Keratinocyte (primary cell): ENCODE results near the gene ZNF628. TPM values are rescaled to one million over a fixed set of nuclear protein-coding genes. Genes with fewer than 3 reads are reported as not detected.

Experiments
- DNase-seq: peaks from one replicate; pipeline ENCODE4 v3.0.0-alpha.2; 2011; ENCODE audit warnings: low read depth, missing footprints, low spot score
- FAIRE-seq: peaks from 2 replicates; lab custom pipeline; 2011; peaks lifted over from hg19 to GRCh38; lab: Jason Lieb, UNC
- H2AFZ ChIP-seq: 2 replicates; pipeline ENCODE4 v1.6.0; 2012; ENCODE audit warnings: low read length, control low read depth, inconsistent platforms; ENCODE audit not compliant: control insufficient read depth
- H3K27ac ChIP-seq: 2 replicates; pipeline ENCODE4 v1.5.1; 2011; ENCODE audit warnings: low read length; ENCODE audit not compliant: control insufficient read depth, insufficient read depth
- H3K27me3 ChIP-seq: 3 replicates; pipeline ENCODE4 v1.6.0; 2011; ENCODE audit warnings: low read length; ENCODE audit not compliant: control insufficient read depth, insufficient read depth; ENCODE audit errors: extremely low read depth
- H3K36me3 ChIP-seq, 2 experiments: 2 replicates in 1 of 2; 3 replicates in 1 of 2; pipeline ENCODE4 v1.5.1; 2011; ENCODE audit warnings: low read length in 2 of 2, mild to moderate bottlenecking in 1 of 2; ENCODE audit not compliant: control insufficient read depth in 2 of 2, insufficient read depth in 2 of 2; ENCODE audit errors: extremely low read depth in 1 of 2
- H3K4me1 ChIP-seq: 3 replicates; pipeline ENCODE4 v1.5.1; 2011; ENCODE audit warnings: low read length; ENCODE audit not compliant: control insufficient read depth, insufficient read depth; ENCODE audit errors: extremely low read depth
- H3K4me2 ChIP-seq: 3 replicates; pipeline ENCODE4 v1.6.0; 2011; ENCODE audit warnings: low read depth, low read length; ENCODE audit not compliant: control insufficient read depth, insufficient read depth; ENCODE audit errors: extremely low read depth
- H3K4me3 ChIP-seq, 3 experiments: fragments of 200-600 bp in 1 of 3; sonication (generic) in 1 of 3; 2 replicates in 2 of 3; 3 replicates in 1 of 3; pipeline ENCODE4 v1.5.1; 2011 to 2016; ENCODE audit warnings: low read length in 3 of 3, mild to moderate bottlenecking in 3 of 3, control low read depth in 2 of 3, inconsistent platforms in 1 of 3, low read depth in 1 of 3, mixed read lengths in 1 of 3, mixed run types in 1 of 3, moderate library complexity in 1 of 3; ENCODE audit not compliant: control insufficient read depth in 2 of 3, insufficient read depth in 2 of 3; ENCODE audit errors: extremely low read depth in 1 of 3
- H3K79me2 ChIP-seq: 2 replicates; pipeline ENCODE4 v1.6.0; 2012; ENCODE audit warnings: low read length; ENCODE audit not compliant: control insufficient read depth, insufficient read depth
- H3K9ac ChIP-seq: 3 replicates; pipeline ENCODE4 v1.6.0; 2011; ENCODE audit warnings: low read length; ENCODE audit not compliant: control insufficient read depth, insufficient read depth; ENCODE audit errors: extremely low read depth
- H3K9me1 ChIP-seq: 3 replicates; pipeline ENCODE4 v1.6.0; 2011; ENCODE audit warnings: low read length; ENCODE audit not compliant: control insufficient read depth, insufficient read depth; ENCODE audit errors: extremely low read depth
- H3K9me3 ChIP-seq: 2 replicates; pipeline ENCODE4 v1.5.1; 2012; ENCODE audit warnings: low read depth, low read length; ENCODE audit not compliant: control insufficient read depth
- H4K20me1 ChIP-seq: 3 replicates; pipeline ENCODE4 v1.6.0; 2011; ENCODE audit warnings: low read length; ENCODE audit not compliant: control insufficient read depth, insufficient read depth; ENCODE audit errors: extremely low read depth
- CTCF ChIP-seq, 3 experiments: IDR thresholded peaks in 1 of 3; conservative IDR thresholded peaks in 1 of 3; optimal IDR thresholded peaks in 1 of 3; 2 replicates in 2 of 3; 3 replicates in 1 of 3; pipeline versions ENCODE3 to v1.5.1; 2011; ENCODE audit warnings: low read length in 3 of 3, mild to moderate bottlenecking in 3 of 3, moderate library complexity in 2 of 3, control low read depth in 1 of 3, inconsistent platforms in 1 of 3; ENCODE audit not compliant: insufficient read depth in 2 of 3; ENCODE audit errors: extremely low read depth in 1 of 3
- EZH2 ChIP-seq: IDR thresholded peaks from one replicate; pipeline ENCODE4 v1.6.1; 2012; ENCODE audit warnings: inconsistent platforms, mild to moderate bottlenecking, low read length, moderate library complexity
- dilution Hi-C: fragments of 300-500 bp; cut with MboI; formaldehyde crosslinking; loops from one replicate; pipeline ENCODE4 v1.7.0; 2020; ENCODE audit warnings: low sequenced_read_pairs; ENCODE audit not compliant: extremely low pct_ligation_motif_present
- polyA plus RNA-seq, 5 experiments: library from polyadenylated mRNA; depleted of rRNA in 3 of 5; stranded (reverse) in 3 of 5; stranded (forward) in 1 of 5; unstranded in 1 of 5; fragments of >200 nt; gene quantifications; 1 replicate in 1 of 5; 2 replicates in 3 of 5; 3 replicates in 1 of 5; pipeline versions ENCODE4 v1.2.1 to v1.2.3, GENCODE V29; 2011 to 2012; ENCODE audit warnings: missing spikeins in 2 of 5, low read depth in 1 of 5, low replicate concordance in 1 of 5

Gene ZNF628
- polyA plus RNA-seq, 1 donor (not counting 4 experiments of a cell fraction or from before 2014, with no cell fraction given): 0.22 TPM

DNA sequence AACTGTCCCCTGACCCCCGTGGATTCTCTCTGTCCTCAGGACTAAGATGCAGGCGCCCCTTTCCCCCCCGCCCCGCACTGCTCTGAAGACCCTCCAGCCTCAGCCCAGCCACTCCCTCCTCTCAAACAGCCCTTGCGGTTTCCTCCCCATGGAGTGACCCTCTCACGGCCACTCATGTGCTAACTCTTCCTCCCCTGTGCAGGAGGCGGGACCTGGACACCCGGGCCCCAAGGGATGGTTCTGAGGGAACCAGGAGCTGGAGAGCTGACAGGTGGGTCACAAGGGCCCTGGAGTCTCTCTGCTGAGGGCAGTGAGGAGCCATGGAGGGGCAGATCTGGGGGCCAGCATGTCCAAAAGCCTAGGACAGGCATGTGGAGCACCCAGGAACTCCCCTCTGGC, 16.9 kb upstream of the ZNF628 start:
- dilution Hi-C loops: no loop called here
- no peak overlapping the region for H3K4me2 ChIP-seq
- no peaks in the 10 kb centered on the region for H3K79me2 ChIP-seq
- H3K9me1 ChIP-seq: no peaks in the 10 kb centered on the region
- no peak for FAIRE-seq
- no peaks in the 10 kb centered on the region for H3K9me3 ChIP-seq
- peaks cover 0 to 3% of the 10 kb centered on the region in 2 experiments for H3K36me3 ChIP-seq
- no peaks in the 10 kb centered on the region for H3K27me3 ChIP-seq
- H4K20me1 ChIP-seq: no peaks in the 10 kb centered on the region
- no peak for DNase-seq
- no peak overlapping the region for H3K4me3 ChIP-seq
- H3K27ac ChIP-seq: no peak overlapping the region
- no peak overlapping the region for H3K9ac ChIP-seq
- TF ChIP-seq CTCF (optimal IDR thresholded peaks at IDR 0.05 in 1 of 3, IDR thresholded peaks at IDR 0.05 in 1 of 3, conservative IDR thresholded peaks at IDR 0.05 in 1 of 3; ENCODE audit: extremely low read depth in 1 of 3, insufficient read depth in 2 of 3, low read length in 3 of 3): no peak
- TF ChIP-seq EZH2: no peak
- peaks cover 9% of the 10 kb centered on the region for H3K4me1 ChIP-seq
- no peak overlapping the region for H2AFZ ChIP-seq

DNA sequence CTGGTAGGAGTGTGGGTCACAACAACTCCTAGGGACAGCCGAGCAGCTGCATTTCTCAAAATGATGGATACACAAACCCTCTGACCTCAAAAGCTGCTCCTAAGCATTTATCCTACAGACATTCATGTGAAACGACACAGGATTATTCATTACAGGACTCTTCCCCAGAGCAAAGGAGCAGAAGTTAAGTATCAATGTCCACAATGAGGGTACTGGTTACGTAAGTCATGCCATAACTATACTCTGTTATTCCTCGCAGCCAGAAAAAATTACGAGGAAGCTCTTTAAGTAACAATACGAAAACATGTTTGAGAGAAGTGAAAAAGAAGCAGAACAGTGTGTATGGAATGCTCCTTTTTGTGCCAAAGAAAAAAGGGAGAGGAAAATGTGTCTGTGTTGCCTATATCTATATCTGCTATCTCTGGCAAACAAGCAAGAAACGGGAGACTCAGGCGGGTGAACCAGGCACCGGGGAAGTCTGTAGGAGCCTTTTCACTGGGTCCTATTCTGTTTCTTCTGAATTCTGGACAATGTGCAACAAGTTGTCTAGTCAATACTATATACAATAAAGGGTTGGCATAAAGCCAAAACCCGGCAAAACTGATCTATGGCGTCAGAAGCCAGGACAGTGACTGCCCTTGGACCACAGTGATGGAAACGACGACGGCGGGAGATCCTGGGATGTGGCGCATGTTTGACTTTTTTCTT, 16.3 kb upstream of the ZNF628 start:
- Histone ChIP-seq H3K9me1 (no peaks in the 10 kb centered on the region), H3K9me3 (no peaks in the 10 kb centered on the region), H2AFZ (no peak overlapping the region), H3K27ac (no peak overlapping the region), H3K79me2 (no peaks in the 10 kb centered on the region), H4K20me1 (no peaks in the 10 kb centered on the region), H3K9ac (no peak overlapping the region), H3K4me3 (peak overlapping the region in 2 of 3 experiments; percentile 84 to 85), H3K4me2 (peak overlapping the region; percentile 96), H3K27me3 (no peaks in the 10 kb centered on the region), H3K36me3 (peaks cover 0 to 3% of the 10 kb centered on the region in 2 experiments), H3K4me1 (peaks cover 9% of the 10 kb centered on the region)
- dilution Hi-C loops: no loop called here
- DNase-seq (no peak), FAIRE-seq (no peak)
- TF ChIP-seq CTCF (optimal IDR thresholded peaks at IDR 0.05 in 1 of 3, IDR thresholded peaks at IDR 0.05 in 1 of 3, conservative IDR thresholded peaks at IDR 0.05 in 1 of 3; ENCODE audit: extremely low read depth in 1 of 3, insufficient read depth in 2 of 3, low read length in 3 of 3): no peak
